NB4 (cell line): ENCODE results near the gene LYVE1.

Experiments
- POLR2A ChIP-seq: IDR thresholded peaks from 2 replicates; pipeline ENCODE4 v1.6.1; 2011; ENCODE audit warnings: mild to moderate bottlenecking; ENCODE audit not compliant: insufficient read length; ENCODE audit errors: extremely low read depth
- TF ChIP-seq, protein P1 (sequence below): IDR thresholded peaks from one replicate; pipeline ENCODE4 v1.5.1; 2012; ENCODE audit warnings: low read depth, low read length

DNA sequence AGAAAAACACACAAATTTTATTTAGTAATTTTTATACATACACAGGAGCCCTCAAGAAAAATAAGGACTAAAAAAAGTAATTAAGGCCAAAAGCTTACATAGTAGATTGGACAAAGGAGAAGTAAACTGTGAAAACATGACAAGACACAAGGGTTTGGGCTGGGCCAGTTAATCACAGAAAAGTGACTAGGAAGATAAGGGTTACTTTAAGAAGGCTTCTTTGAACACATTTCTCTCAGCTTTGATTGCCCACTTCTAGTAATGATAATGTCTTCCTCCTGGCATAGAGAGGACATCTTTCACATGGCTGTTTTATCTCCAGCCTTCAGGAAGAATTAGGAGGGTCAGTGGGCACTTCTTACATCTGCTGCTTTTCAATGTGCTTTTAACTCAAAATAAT is 30.9 kb downstream of the LYVE1 start:
- no peak for TF ChIP-seq POLR2A
- TF ChIP-seq, protein P1, sequence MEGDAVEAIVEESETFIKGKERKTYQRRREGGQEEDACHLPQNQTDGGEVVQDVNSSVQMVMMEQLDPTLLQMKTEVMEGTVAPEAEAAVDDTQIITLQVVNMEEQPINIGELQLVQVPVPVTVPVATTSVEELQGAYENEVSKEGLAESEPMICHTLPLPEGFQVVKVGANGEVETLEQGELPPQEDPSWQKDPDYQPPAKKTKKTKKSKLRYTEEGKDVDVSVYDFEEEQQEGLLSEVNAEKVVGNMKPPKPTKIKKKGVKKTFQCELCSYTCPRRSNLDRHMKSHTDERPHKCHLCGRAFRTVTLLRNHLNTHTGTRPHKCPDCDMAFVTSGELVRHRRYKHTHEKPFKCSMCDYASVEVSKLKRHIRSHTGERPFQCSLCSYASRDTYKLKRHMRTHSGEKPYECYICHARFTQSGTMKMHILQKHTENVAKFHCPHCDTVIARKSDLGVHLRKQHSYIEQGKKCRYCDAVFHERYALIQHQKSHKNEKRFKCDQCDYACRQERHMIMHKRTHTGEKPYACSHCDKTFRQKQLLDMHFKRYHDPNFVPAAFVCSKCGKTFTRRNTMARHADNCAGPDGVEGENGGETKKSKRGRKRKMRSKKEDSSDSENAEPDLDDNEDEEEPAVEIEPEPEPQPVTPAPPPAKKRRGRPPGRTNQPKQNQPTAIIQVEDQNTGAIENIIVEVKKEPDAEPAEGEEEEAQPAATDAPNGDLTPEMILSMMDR, result no peak
